K562 (cell line): Measurements from ENCODE around the gene MSS51. TPM values are rescaled to one million over a fixed set of nuclear protein-coding genes. Genes with fewer than 3 reads are reported as not detected.

Source experiments
- ARID4B ChIP-seq: sonication (generic); formaldehyde crosslinking; IDR thresholded peaks from 2 replicates; pipeline ENCODE4 v1.8.0; 2022; ENCODE audit warnings: mild to moderate bottlenecking, missing genetic modification reagents
- ATF2 ChIP-seq: sonication (generic); formaldehyde crosslinking; IDR thresholded peaks from 2 replicates; pipeline ENCODE4 v1.8.1; 2022; ENCODE audit warnings: missing genetic modification reagents
- ATF3 ChIP-seq, 2 experiments: fragments of 450-650 bp in 1 of 2; sonication (generic) in 1 of 2; formaldehyde crosslinking in 1 of 2; IDR thresholded peaks in 1 of 2; conservative IDR thresholded peaks in 1 of 2; 2 replicates each; pipeline versions ENCODE4 v1.6.1 to v1.8.1; 2016 to 2023; ENCODE audit warnings: mild to moderate bottlenecking in 2 of 2, moderate library complexity in 2 of 2, inconsistent platforms in 1 of 2, missing genetic modification reagents in 1 of 2
- C11orf30 ChIP-seq: fragments of 450-650 bp; IDR thresholded peaks from 2 replicates; pipeline ENCODE4 v1.6.1; 2016; ENCODE audit warnings: low read depth, mild to moderate bottlenecking
- HMG20A ChIP-seq: fragments of 450-650 bp; formaldehyde crosslinking; conservative IDR thresholded peaks from 2 replicates; pipeline ENCODE4 v1.4.0; 2020; ENCODE audit warnings: mild to moderate bottlenecking, mixed read lengths
- IRF9 ChIP-seq: fragments of 450-650 bp; IDR thresholded peaks from 2 replicates; pipeline ENCODE4 v1.6.1; 2016; ENCODE audit warnings: missing biosample characterization, missing genetic modification characterization
- KDM4B ChIP-seq, 2 experiments: fragments of 450-650 bp in 1 of 2; sonication (generic) in 1 of 2; IDR thresholded peaks; 2 replicates each; pipeline ENCODE4 v1.6.1; 2016 to 2017; ENCODE audit warnings: borderline replicate concordance in 2 of 2, antibody characterized with exemption in 1 of 2, low read depth in 1 of 2, mild to moderate bottlenecking in 1 of 2
- MCM7 ChIP-seq, 2 experiments: fragments of 450-650 bp; IDR thresholded peaks; 2 replicates each; pipeline ENCODE4 v1.6.1; 2016 to 2018
- SAP30 ChIP-seq: fragments of 200-600 bp; sonication (generic); IDR thresholded peaks from 2 replicates; pipeline ENCODE4 v1.6.1; 2012; ENCODE audit warnings: borderline replicate concordance, low read depth, mild to moderate bottlenecking, moderate library complexity, low read length, control low read depth, inconsistent platforms; ENCODE audit not compliant: insufficient read depth, poor library complexity, severe bottlenecking
- SIN3A ChIP-seq, 2 experiments: fragments of 150-350 bp in 1 of 2; IDR thresholded peaks; 2 replicates each; pipeline ENCODE4 v1.6.1; 2011 to 2016; ENCODE audit warnings: borderline replicate concordance in 2 of 2, low read depth in 2 of 2, low read length in 2 of 2, mild to moderate bottlenecking in 2 of 2, moderate library complexity in 2 of 2; ENCODE audit not compliant: control insufficient read depth in 1 of 2
- SRSF7 ChIP-seq: fragments of 200-400 bp; formaldehyde crosslinking; optimal IDR thresholded peaks from 2 replicates; pipeline ENCODE3; 2017; ENCODE audit warnings: mild to moderate bottlenecking, low read depth, low read length
- THRB ChIP-seq: fragments of 450-650 bp; formaldehyde crosslinking; conservative IDR thresholded peaks from 2 replicates; pipeline ENCODE4 v1.4.0; 2022; ENCODE audit warnings: mild to moderate bottlenecking, missing genetic modification characterization
- U2AF1 ChIP-seq: fragments of 200-400 bp; formaldehyde crosslinking; optimal IDR thresholded peaks from 2 replicates; pipeline ENCODE3; 2017; ENCODE audit warnings: mild to moderate bottlenecking, low read depth, low read length, moderate library complexity
- XRCC4 ChIP-seq: IDR thresholded peaks from one replicate; pipeline ENCODE4 v1.6.1; 2011; ENCODE audit not compliant: insufficient read depth, insufficient read length; ENCODE audit errors: extremely low read depth
- YBX1 ChIP-seq: fragments of 450-650 bp; IDR thresholded peaks from 2 replicates; pipeline ENCODE4 v1.7.1; 2016; ENCODE audit warnings: mild to moderate bottlenecking
- ZEB2 ChIP-seq: fragments of 450-650 bp; IDR thresholded peaks from 2 replicates; pipeline ENCODE4 v1.6.1; 2016
- ZNF445 ChIP-seq: fragments of 250-450 bp; sonication (Bioruptor Pico); IDR thresholded peaks from 2 replicates; pipeline ENCODE4 v1.4.0; 2020; ENCODE audit warnings: low read depth, mild to moderate bottlenecking, moderate library complexity
- polyA plus RNA-seq, 8 experiments: library from polyadenylated mRNA; depleted of rRNA in 4 of 8; stranded (reverse) in 5 of 8; unstranded in 3 of 8; fragments of >200 nt; fragmentation: Nextera tagmentation in 2 of 8; fragmentation: Illumina TruSeq in 1 of 8; extraction: Ambion mirVana in 2 of 8; extraction: Trizol in 1 of 8; gene quantifications; 2 replicates each; pipeline versions ENCODE4 v1.2.1 to v1.2.3, GENCODE V29; 2011 to 2014; ENCODE audit warnings: inconsistent platforms in 1 of 8, missing spikeins in 1 of 8
- total RNA-seq, 7 experiments: library from RNA; depleted of rRNA in 6 of 7; stranded (reverse); fragments of >200 nt in 6 of 7; fragmentation: Illumina TruSeq in 2 of 7; extraction: Trizol in 2 of 7; gene quantifications; 2 replicates each; pipeline versions ENCODE4 v1.2.1 to v1.2.3, GENCODE V29; 2011 to 2021; ENCODE audit warnings: low replicate concordance in 1 of 7

Gene MSS51
- total and polyA plus RNA-seq, 9 of the 15 experiments (the other 6 are each of a cell fraction or from before 2014, with no cell fraction given): 0.28 to 1.8 (median 1.2) TPM

- TF ChIP-seq ATF2 (CRISPR knock-in tag): no peak
- TF ChIP-seq C11orf30: peak; percentile 97
- no peak for TF ChIP-seq HMG20A (CRISPR knock-in tag)
- peak; percentile 64 to 80; a peak in 2 of 4 replicates for TF ChIP-seq SIN3A (IDR thresholded peaks at IDR 0.05; ENCODE audit: borderline replicate concordance in 2 of 2, control insufficient read depth in 1 of 2, low read depth in 2 of 2, low read length in 2 of 2)
- no peak for TF ChIP-seq ZNF445 (CRISPR knock-in tag)
- TF ChIP-seq ATF3 (IDR thresholded peaks at IDR 0.05): peak; percentile 51; the same call in 1 of the 2 replicates
- peak; percentile 63; the same call in 1 of the 2 replicates for TF ChIP-seq ATF3 (CRISPR knock-in tag; conservative IDR thresholded peaks at IDR 0.05)
- TF ChIP-seq ARID4B (CRISPR knock-in tag): peak; percentile 99
- TF ChIP-seq MCM7 (IDR thresholded peaks at IDR 0.05): no peak
- TF ChIP-seq U2AF1: peak; percentile 60
- TF ChIP-seq IRF9 (tag): no peak
- TF ChIP-seq SRSF7: no peak
- TF ChIP-seq XRCC4: no peak
- TF ChIP-seq THRB (CRISPR knock-in tag): no peak; the same call in 1 of the 2 replicates
- peak; percentile 64; the same call in 1 of the 2 replicates for TF ChIP-seq ZEB2
- no peak for TF ChIP-seq YBX1
- TF ChIP-seq SAP30: peak; percentile 67
- peak in 1 of 2 experiments; percentile 67; a peak in 1 of 4 replicates for TF ChIP-seq KDM4B (IDR thresholded peaks at IDR 0.05; ENCODE audit: borderline replicate concordance in 2 of 2, low read depth in 1 of 2)
These were observed 19.7 kb downstream of the MSS51 start, which contains the start of gene ANXA7 (continued) for GRCh38 chr10:73413528-73414229.
